GM21619 (cell line): ENCODE measurements around the gene FGF2.
"Not testable (repeated sequence)": the region's sequence is repeated elsewhere in the genome, so short reads cannot be mapped to it uniquely, and the experiment has no call there.

ENCODE experiments used
- ATAC-seq: cut with Tn5 transposase; IDR thresholded peaks from one replicate; pipeline ENCODE4 v1.9.1; 2021; ENCODE audit not compliant: unreplicated experiment

The FGF2 gene

DNA sequence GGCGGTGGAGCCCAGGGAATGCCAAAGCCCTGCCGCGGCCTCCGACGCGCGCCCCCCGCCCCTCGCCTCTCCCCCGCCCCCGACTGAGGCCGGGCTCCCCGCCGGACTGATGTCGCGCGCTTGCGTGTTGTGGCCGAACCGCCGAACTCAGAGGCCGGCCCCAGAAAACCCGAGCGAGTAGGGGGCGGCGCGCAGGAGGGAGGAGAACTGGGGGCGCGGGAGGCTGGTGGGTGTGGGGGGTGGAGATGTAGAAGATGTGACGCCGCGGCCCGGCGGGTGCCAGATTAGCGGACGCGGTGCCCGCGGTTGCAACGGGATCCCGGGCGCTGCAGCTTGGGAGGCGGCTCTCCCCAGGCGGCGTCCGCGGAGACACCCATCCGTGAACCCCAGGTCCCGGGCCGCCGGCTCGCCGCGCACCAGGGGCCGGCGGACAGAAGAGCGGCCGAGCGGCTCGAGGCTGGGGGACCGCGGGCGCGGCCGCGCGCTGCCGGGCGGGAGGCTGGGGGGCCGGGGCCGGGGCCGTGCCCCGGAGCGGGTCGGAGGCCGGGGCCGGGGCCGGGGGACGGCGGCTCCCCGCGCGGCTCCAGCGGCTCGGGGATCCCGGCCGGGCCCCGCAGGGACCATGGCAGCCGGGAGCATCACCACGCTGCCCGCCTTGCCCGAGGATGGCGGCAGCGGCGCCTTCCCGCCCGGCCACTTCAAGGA lies at the start of gene FGF2:
Gene FGF2 (plus strand): TSS at position 279 of the 705 bp plus-strand sequence. CDS start 344 bp downstream, at position 623.
- peak; percentile 12 for ATAC-seq

DNA sequence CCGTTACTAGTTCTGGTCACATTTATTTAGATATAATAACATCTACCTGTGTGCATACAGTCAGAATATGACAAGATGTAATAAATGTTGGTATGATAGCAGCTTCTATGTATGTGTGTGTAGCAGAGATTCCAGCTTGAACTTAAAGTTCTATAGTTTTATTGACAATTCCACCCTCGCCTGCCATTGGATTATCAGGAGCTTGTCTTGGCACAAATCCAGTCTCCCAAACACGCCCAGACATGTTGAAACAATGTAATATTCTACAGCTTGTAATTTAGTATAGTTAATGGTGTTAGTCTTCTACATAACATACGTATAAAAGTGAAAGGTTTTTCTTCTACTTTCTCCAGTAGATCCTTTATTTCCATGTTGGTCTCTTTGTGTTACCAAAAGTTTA lies 49.7 kb upstream of the FGF2 start:
- no peak for ATAC-seq

GRCh38 chr4:122777846-122778673 lies 48.6 kb upstream of the FGF2 start:
- ATAC-seq: no peak

- no peak for ATAC-seq
These were observed 45.1 kb upstream of the FGF2 start for GRCh38 chr4:122781486-122781885.

- no peak for ATAC-seq
These were observed 43.1 kb upstream of the FGF2 start for GRCh38 chr4:122783301-122784215.

DNA sequence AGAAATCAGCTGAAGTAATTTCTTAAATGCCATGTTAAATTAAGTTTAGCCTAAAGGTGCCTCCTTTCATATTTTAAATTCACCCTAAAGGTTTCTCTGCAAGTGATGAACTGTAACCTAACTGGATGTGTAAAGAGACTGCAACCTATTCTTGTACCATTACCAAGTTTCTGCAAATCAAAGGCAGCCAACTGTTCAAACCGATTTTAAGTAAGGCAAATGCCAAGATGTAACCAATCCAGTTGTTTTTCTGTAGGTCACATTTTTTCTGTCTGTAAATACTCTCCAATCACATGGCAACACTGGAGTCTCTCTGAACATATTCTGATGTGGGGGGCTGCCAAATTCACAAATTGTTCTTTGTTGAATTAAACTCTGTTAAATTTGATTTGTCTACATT lies 42.4 kb upstream of the FGF2 start:
- ATAC-seq: no peak

- ATAC-seq: no peak
These were observed 41.5 kb upstream of the FGF2 start for GRCh38 chr4:122785099-122785498.

GRCh38 chr4:122786296-122786695 lies 40.3 kb upstream of the FGF2 start:
- ATAC-seq: not testable (repeated sequence)

- not testable (repeated sequence) for ATAC-seq
These were observed 39.7 kb upstream of the FGF2 start for GRCh38 chr4:122786920-122787319.

- ATAC-seq: no peak
These were observed 38.7 kb upstream of the FGF2 start for GRCh38 chr4:122787940-122788339.

DNA sequence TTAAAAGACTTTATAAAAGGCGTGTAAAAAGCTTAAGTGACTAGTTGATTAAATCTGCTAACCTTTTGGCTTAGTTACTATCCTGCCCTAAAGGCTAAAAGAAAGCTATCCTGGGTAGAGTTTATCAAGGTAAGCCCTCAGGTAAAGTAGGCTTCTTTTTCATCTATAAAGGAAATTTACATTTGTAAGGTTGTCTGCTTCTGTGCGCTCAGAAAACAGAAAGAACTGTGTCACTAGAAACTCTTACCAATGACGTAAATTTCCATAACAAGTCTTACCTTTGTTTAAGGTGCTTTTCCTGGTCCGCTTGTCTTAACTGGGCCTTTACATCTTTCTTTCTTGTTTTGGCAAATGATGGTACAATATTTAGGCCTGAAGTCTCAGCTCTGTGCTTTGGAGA lies 37.7 kb upstream of the FGF2 start:
- no peak for ATAC-seq

GRCh38 chr4:122793811-122794210 lies 32.8 kb upstream of the FGF2 start:
- no peak for ATAC-seq

GRCh38 chr4:122796801-122797404 lies 29.7 kb upstream of the FGF2 start:
- ATAC-seq: no peak

DNA sequence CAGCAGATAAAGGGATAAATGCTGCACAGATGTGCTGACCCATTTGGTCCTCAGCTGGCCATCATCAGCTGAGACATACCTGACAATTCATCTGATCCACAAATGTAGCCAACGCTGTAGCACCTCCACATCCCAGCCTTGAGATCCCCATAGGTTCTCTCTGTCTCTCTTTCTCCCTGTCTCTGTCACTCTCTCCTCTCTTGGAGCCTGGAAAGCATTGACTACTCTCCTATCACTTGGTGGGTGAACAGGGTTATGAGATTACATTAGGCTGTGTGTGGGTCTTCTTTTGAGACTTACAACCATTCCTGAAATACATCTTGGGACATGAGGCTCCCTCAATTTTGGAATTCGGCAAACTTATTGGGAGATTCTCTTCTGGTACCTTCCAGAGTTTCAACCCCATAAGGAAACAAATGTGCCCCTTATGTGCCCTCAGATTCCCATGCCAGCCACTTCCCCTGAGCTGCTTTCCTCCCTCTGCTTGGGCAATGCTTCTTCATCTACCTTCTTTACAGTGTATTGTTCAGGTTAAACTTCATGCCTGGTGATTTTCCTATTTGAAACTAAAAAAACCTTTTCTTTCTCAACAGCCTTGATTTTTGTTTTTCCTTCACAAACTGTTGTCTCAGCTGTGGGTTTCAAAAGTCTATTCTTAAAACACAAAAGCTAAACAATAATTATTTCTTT lies 29.1 kb upstream of the FGF2 start:
- ATAC-seq: no peak

DNA sequence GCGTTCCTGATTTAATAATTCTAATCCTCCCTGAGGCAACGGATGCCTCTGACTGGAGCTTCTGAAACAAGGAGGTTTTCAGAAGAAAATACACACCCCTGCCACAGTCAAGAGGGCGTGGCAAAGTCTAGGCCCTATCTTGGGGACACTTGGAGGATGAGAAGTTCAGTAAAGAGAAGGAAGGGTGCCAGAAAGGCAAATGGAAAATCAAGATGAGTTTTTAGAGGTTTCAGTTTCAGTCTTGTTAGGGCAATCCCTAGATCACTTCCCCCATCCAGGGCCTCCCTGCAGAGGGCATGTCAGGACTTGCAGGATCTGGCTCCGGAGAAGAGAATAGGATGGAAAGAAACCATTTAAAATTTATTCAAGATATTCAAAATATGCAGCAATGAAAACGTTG lies 28.5 kb upstream of the FGF2 start:
- no peak for ATAC-seq

DNA sequence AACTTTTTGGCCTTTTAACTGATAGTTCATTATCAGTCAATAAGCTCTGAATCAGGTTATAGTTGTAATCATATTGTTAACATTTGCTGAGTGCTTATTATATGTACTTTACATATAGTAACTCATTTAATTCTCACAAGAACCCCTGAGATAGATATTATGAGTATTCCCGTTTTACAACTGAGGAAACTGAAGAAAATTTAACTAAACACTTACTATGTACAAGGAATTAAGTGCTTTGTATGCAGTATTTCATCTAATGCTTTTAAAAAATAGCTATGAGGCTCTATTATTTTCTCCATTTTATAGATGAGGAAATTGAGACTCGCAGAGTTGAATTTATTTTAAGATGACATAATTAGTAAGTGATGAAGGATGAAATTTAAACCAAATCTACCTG lies 27.7 kb upstream of the FGF2 start:
- ATAC-seq: no peak

- no peak for ATAC-seq
These were observed 22.8 kb upstream of the FGF2 start for GRCh38 chr4:122803788-122804208.

DNA sequence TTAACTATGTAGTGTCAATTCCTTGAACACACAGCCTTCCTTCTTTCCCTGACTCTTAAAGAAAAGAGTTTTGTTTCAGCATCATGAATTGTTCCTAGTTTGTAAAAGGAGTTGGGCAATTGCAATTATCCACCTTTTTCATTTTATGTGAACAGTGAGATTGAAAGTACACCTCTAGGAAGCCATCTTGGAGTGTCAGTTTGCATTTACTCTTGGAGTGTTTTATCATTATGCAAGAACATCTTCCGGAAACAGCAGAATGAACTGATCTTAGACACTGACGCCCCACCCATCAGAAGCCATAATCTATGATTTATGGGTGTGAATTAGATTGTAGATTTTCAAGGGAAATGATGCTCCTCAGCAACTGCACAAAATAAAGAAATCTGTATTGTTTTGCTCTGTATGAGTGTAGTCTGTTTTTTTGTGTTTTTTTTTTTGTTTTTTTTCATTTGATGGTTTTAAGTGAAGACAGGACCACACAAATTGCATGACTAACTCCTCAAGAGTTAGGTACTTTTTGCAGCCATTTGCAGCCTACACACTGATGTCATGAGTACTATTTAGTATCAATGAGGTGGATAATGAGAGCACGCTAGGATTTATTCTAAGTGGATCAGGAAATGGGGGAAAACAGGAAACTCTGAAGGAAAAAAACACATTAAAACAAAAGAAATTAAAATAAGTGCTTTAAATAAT lies 19.5 kb upstream of the FGF2 start:
- no peak for ATAC-seq

DNA sequence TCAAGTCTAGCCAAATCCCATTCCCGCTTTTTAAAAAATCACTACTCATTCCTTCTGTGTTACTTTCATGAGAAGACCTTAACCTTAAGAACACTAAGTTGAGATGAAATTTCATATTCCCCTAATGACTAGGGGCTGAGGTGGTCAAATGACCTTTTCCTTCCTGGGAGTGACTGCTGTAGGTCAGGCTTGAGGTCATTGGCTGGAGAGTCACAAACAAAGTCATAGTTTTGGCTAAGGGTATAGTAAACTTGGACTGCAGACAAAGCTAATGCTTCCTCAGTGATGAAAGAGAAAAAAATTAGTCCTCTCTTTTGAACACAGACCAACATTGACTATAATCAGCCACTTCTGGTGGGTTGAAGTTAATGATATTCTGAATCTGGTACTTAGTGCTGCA lies 16.0 kb upstream of the FGF2 start:
- ATAC-seq: no peak

DNA sequence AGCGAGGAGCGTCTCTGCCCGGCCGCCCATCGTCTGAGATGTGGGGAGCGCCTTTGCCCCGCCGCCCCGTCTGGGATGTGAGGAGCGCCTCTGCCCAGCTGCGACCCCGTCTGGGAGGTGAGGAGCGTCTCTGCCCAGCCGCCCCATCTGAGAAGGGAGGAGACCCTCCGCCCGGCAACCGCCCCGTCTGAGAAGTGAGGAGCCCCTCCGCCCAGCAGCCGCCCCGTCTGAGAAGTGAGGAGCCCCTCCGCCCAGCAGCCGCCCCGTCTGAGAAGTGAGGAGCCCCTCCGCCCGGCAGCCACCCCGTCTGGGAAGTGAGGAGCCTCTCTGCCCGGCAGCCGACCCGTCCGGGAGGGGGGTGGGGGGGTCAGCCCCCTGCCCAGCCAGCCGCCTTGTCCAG lies 14.8 kb upstream of the FGF2 start:
- ATAC-seq: not testable (repeated sequence)
